Measurements from ENCODE around the gene NKTR. TPM values are rescaled to one million over a fixed set of nuclear protein-coding genes. Genes with fewer than 3 reads are reported as not detected.

The NKTR gene
- total and polyA plus RNA-seq, 9 donors = 26.2 to 114 (median 79.8) TPM

GRCh38 chr3:42602961-42603360, 2.5 kb downstream of the NKTR start:
- WGBS, 3 donors = 89 to 97% (median 94%) methylated on average over 1 of the region's 1 CpG
- TF ChIP-seq POLR2A (IDR thresholded peaks at IDR 0.05) (no peak), EP300 (IDR thresholded peaks at IDR 0.05) (no peak), CTCF (IDR thresholded peaks at IDR 0.05) (no peak)
- H3K27me3 ChIP-seq = no peaks in the 10 kb centered on the region
- H3K4me3 ChIP-seq = no peak overlapping the region
- no peak for DNase-seq
- no peaks in the 10 kb centered on the region for H3K36me3 ChIP-seq
- no peak overlapping the region for H3K27ac ChIP-seq
- H3K9me3 ChIP-seq = no peaks in the 10 kb centered on the region
- peaks cover 5% of the 10 kb centered on the region for H3K4me1 ChIP-seq (ENCODE audit: insufficient read depth)
- intact Hi-C loops (cut with DNase I) = loop anchor here in 1 of 4 donors (2.0 to 5.0 kb wide), 2 partner anchors 22 to 49 kb away; partner anchors contain the start of genes SEC22C and ZBTB47

- intact Hi-C loops (cut with DNase I) = no loop called here
- 43 to 52% (median 47%) methylated on average over 5 of the region's 5 CpGs for WGBS, 3 donors
- Histone ChIP-seq H3K36me3 (no peaks in the 10 kb centered on the region), H3K27ac (no peak overlapping the region), H3K4me3 (no peak overlapping the region), H3K27me3 (no peaks in the 10 kb centered on the region), H3K9me3 (no peaks in the 10 kb centered on the region), H3K4me1 (ENCODE audit: insufficient read depth) (peaks cover 5% of the 10 kb centered on the region)
- TF ChIP-seq CTCF (IDR thresholded peaks at IDR 0.05) = no peak
- no peak for TF ChIP-seq EP300 (IDR thresholded peaks at IDR 0.05)
- TF ChIP-seq POLR2A (IDR thresholded peaks at IDR 0.05) = no peak
- no peak for DNase-seq
Measured at GRCh38 chr3:42605546-42606173, 5.2 kb downstream of the NKTR start.

GRCh38 chr3:42608581-42608980, 8.1 kb downstream of the NKTR start:
- no peak overlapping the region for H3K4me3 ChIP-seq
- no peak overlapping the region for H3K27ac ChIP-seq
- H3K9me3 ChIP-seq = no peaks in the 10 kb centered on the region
- H3K4me1 ChIP-seq (ENCODE audit: insufficient read depth) = no peaks in the 10 kb centered on the region
- DNase-seq = no peak
- 53 to 56% (median 54%) methylated on average over 5 of the region's 5 CpGs for WGBS, 3 donors
- no peaks in the 10 kb centered on the region for H3K36me3 ChIP-seq
- no peak for TF ChIP-seq CTCF (IDR thresholded peaks at IDR 0.05)
- no peak for TF ChIP-seq EP300 (IDR thresholded peaks at IDR 0.05)
- TF ChIP-seq POLR2A (IDR thresholded peaks at IDR 0.05) = no peak
- H3K27me3 ChIP-seq = no peaks in the 10 kb centered on the region
- intact Hi-C loops (cut with DNase I) = no loop called here

- Histone ChIP-seq H3K4me1 (ENCODE audit: insufficient read depth) (no peaks in the 10 kb centered on the region), H3K36me3 (no peaks in the 10 kb centered on the region)
- intact Hi-C loops (cut with DNase I) = no loop called here
Measured at GRCh38 chr3:42610976-42611375, 10.5 kb downstream of the NKTR start.

More at GRCh38 chr3:42610976-42611375, 10.5 kb downstream of the NKTR start:
- Histone ChIP-seq H3K9me3 (no peaks in the 10 kb centered on the region), H3K4me3 (no peak overlapping the region), H3K27ac (no peak overlapping the region), H3K27me3 (no peaks in the 10 kb centered on the region)
- 77 to 85% (median 81%) methylated on average over 1 of the region's 1 CpG for WGBS, 3 donors
- no peak for DNase-seq
- TF ChIP-seq EP300 (IDR thresholded peaks at IDR 0.05) (no peak), CTCF (IDR thresholded peaks at IDR 0.05) (no peak)
